Activated CD8-positive, alpha-beta T cell treated with anti-CD3 and anti-CD28 coated beads, Interleukin-2, amount 10 ng/mL, durations not matched to agents 7 days and 5 days (primary cell): Measurements from ENCODE around the gene MRPS24. TPM values are rescaled to one million over a fixed set of nuclear protein-coding genes. Genes with fewer than 3 reads are reported as not detected.
"Not testable (repeated sequence)": the region's sequence is repeated elsewhere in the genome, so short reads cannot be mapped to it uniquely, and the experiment has no call there.

ENCODE experiments used
- ATAC-seq: fragments of 150-1000 bp; cut with Tn5 transposase; one replicate; pipeline ENCODE4 v1.10.0; 2021; ENCODE audit warnings: moderate library complexity
- CTCF ChIA-PET: fragments of 350-600 bp; sonication (Branson Sonifier 250); formaldehyde crosslinking; loops from one replicate; lab custom pipeline; 2021; ENCODE audit warnings: antibody characterized with exemption; lab: Charles Lee
- POLR2A ChIA-PET: fragments of 350-600 bp; sonication (Branson Sonifier 250); formaldehyde crosslinking; loops from one replicate; lab custom pipeline; 2021; ENCODE audit warnings: antibody characterized with exemption; lab: Charles Lee
- DNase-seq: peaks from one replicate; pipeline ENCODE4 v3.0.0-alpha.2; 2020
- H3K27ac Mint-ChIP-seq: one replicate; pipeline ENCODE4 v1.8.0; 2021; ENCODE audit warnings: mild to moderate bottlenecking, mixed read lengths
- H3K27me3 Mint-ChIP-seq: one replicate; pipeline ENCODE4 v1.8.0; 2021; ENCODE audit warnings: low read depth, mixed read lengths
- H3K36me3 Mint-ChIP-seq: one replicate; pipeline ENCODE4 v1.8.0; 2021; ENCODE audit warnings: low read depth, mixed read lengths
- H3K4me1 Mint-ChIP-seq: one replicate; pipeline ENCODE4 v1.8.0; 2021; ENCODE audit warnings: low read depth, mixed read lengths
- H3K4me3 Mint-ChIP-seq: one replicate; pipeline ENCODE4 v1.8.0; 2021; ENCODE audit warnings: mild to moderate bottlenecking, mixed read lengths
- H3K9me3 Mint-ChIP-seq: one replicate; pipeline ENCODE4 v1.8.0; 2022; ENCODE audit warnings: mixed read lengths; ENCODE audit not compliant: insufficient read depth
- total RNA-seq, 2 experiments: library from RNA; stranded (reverse); gene quantifications; one replicate each; pipeline ENCODE4 v1.2.3, GENCODE V29; 2021

The MRPS24 gene
- 10 to 100 TPM; 88.5 to 91.3 TPM for total RNA-seq

DNA sequence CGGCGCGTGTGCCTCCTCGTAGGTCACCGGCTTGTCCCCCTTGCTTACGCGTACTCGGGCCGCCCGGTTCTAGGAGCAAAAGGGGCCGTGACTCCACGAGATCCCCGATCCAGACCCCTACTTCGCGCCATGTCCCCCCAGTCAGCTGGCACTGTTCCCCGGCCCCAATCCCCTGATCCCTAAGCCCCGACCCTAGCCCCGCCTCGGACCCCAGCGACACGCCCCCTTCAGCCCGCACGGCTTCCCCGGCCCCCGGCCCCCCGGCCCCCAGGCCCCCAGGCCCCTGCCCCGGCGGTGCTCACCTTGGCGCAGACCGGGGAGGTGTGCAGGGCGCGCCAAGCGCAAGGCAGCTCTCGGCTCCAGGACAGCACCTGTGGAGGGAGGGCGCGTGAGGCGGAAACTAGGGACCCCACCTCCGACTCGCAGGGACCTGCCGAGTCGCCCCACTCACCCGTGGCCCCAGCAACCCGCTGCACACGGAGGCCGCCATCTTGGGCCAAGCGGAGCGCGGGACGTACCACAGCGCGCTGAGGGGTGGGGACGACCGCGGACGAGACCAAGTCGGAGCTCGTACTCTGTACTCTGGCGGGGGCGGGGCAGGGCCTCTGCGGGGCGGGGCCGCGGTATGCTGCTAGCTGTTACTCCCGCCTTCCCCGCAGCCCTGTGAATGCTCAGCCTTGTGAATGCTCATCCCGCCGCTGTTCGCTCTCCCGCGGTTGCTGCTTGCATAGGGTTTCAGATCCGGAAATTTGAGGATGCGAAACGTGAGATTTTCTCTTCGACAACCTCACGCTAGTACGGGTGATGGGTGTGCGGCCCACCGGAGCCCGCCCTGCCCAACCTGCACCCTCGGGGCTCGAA, at the start of gene MRPS24:
TSS of gene MRPS24 (minus strand) at position 512 of the 861 bp plus-strand sequence. CDS start at position 490, 22 bp downstream.
- H3K4me1 Mint-ChIP-seq, result peaks cover 24% of the 10 kb centered on the region
- peak within 1 kb of the TSS; percentile 84 for H3K27ac Mint-ChIP-seq
- peak; percentile 96 for DNase-seq
- CTCF ChIA-PET, result interaction anchor here (0.5 to 1.9 kb wide), 4 partner anchors 9 to 287 kb away, joined by 3 to 12 read pairs (median 3); partner anchors contain the start of gene STK17A
- peak within 1 kb of the TSS; percentile 87 for H3K4me3 Mint-ChIP-seq
- peaks cover 31% of the 10 kb centered on the region for H3K36me3 Mint-ChIP-seq
- POLR2A ChIA-PET, result interaction anchor here (0.6 to 1.6 kb wide), 7 partner anchors 10 to 248 kb away, joined by 3 to 9 read pairs (median 3); partner anchors contain the start of gene UBE2D4
- peaks cover 6% of the 10 kb centered on the region for H3K27me3 Mint-ChIP-seq
- peak; percentile 99 for ATAC-seq
- H3K9me3 Mint-ChIP-seq, result no peaks in the 10 kb centered on the region

DNA sequence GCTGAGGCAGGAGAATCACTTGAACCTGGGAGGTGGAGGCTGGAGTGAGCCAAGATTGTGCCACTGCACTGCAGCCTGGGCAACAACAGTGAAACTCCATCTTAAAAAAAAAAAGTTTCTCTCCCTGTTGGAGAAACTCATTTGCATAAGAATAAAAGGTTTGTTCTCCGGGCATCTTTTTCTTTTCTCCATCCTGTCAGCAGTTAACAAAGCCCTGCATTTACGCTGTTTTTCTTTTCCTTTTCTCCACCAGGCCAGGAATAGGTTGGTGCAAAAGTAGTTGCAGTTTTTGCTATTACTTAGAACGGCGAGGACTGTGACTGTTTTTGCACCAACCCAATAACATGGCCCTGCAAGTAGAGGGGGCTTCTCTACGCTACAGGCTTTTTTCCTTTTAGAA, 46.6 kb upstream of the MRPS24 start:
- no peak for ATAC-seq
- Mint-ChIP-seq H3K27me3 (no peaks in the 10 kb centered on the region), H3K4me3 (no peak overlapping the region), H3K9me3 (no peaks in the 10 kb centered on the region), H3K27ac (no peak overlapping the region), H3K4me1 (no peaks in the 10 kb centered on the region), H3K36me3 (peaks cover 3% of the 10 kb centered on the region)
- ChIA-PET CTCF (no interaction called here), POLR2A (no interaction called here)
- no peak for DNase-seq

DNA sequence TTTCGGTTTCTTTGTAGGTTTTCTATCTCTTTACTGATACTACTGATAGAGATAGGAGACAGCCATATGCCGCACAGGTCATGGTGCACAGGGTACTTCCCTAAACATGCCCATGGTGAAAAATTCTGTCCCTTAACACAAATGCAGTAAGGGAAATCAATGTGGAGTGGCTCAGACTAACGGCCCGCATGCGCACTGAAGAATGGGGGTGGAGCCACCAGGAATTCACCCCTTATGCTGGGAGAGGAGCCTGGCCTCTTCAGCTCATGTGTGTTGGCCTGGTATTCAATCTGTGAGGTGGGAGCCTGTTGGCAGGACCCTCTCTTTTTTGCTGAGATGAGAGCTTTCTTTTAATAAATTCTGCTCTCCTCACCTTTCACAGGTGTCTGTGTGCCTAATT, 45.5 kb upstream of the MRPS24 start:
- Mint-ChIP-seq H3K36me3 (peaks cover 5% of the 10 kb centered on the region), H3K27me3 (no peaks in the 10 kb centered on the region), H3K4me3 (no peak overlapping the region), H3K4me1 (no peaks in the 10 kb centered on the region), H3K27ac (no peak overlapping the region), H3K9me3 (no peaks in the 10 kb centered on the region)
- ChIA-PET POLR2A (no interaction called here), CTCF (no interaction called here)
- ATAC-seq (no peak), DNase-seq (no peak)

DNA sequence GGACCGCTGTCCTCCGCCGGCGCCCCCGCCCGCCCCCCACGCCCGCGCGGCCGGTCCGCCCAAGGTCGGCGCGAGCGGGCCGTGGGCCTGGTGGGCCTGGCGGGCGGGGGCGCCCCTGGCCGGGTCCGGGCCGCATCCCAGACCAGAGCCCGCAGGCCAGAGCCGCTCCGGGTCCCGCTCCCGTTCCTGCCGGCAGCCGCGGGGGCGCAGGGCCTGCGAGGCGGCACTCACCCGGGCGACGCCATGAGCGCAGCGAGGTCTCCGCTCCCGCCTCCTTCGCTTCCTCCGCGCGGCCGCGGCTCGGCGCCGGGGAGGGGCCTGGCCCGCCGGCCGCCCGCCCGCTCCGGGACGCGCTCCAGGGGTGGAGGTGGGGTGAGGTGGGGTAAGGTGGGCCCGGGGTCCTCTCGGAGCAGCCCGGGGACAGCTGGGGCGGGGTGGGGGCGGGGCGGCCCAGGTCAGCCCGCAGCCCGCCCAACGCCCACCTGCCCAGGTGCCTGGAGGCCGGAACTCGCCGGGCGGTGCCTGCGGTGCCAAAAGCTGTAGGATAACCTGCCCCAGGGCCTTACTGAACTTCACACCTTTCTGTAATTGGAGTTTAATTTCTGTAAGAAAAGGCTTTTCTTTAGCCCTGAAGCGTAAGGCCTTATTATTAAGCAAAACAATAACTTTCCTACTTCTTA, 37.2 kb upstream of the MRPS24 start, which contains the start of gene URGCP:
TSS of gene URGCP (minus strand) at position 266 of the 680 bp plus-strand sequence. CDS start at position 245, 21 bp downstream.
- Mint-ChIP-seq H3K36me3 (peaks cover 3% of the 10 kb centered on the region), H3K9me3 (no peaks in the 10 kb centered on the region), H3K4me1 (peaks cover 24% of the 10 kb centered on the region), H3K27me3 (no peaks in the 10 kb centered on the region), H3K4me3 (peak within 1 kb of the TSS; percentile 89), H3K27ac (peak within 1 kb of the TSS; percentile 94)
- ChIA-PET POLR2A (interaction anchor here (1.3 kb wide), 1 partner anchor 20 kb away, joined by 4 read pairs; the partner anchor contains the start of gene UBE2D4), CTCF (interaction anchor here (0.7 kb wide), 1 partner anchor 417 kb away, joined by 3 read pairs; no protein-coding TSS in a partner anchor)
- ATAC-seq, result peak; percentile 95
- DNase-seq, result peak; percentile 60

DNA sequence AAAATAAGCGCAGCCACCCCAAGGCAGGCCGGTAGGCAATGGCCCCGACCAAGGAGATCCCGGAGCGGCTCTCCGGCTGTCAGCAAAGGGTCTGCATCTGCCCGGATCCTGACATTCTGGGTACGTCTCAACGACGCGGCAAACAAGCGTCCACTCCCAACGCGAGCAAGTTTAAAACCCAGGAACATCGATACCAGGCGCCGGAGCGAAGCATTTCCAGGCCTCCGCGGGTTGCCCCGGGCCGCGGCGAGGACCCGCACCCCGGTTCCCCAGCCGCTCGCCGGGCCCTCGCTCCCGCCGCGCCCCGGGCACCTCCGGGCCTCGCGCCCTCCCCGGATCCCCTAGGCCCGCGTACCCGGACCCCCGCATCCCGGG, 36.6 kb upstream of the MRPS24 start:
- Mint-ChIP-seq H3K27me3 (no peaks in the 10 kb centered on the region), H3K36me3 (peaks cover 3% of the 10 kb centered on the region), H3K9me3 (no peaks in the 10 kb centered on the region), H3K27ac (peak overlapping the region; percentile 94), H3K4me3 (peak overlapping the region; percentile 89), H3K4me1 (peaks cover 24% of the 10 kb centered on the region)
- DNase-seq, result peak; percentile 23
- ATAC-seq, result peak; percentile 52
- POLR2A ChIA-PET, result interaction anchor here (2.9 kb wide), 1 partner anchor 36 kb away, joined by 9 read pairs; the partner anchor contains the start of gene MRPS24
- CTCF ChIA-PET, result no interaction called here

DNA sequence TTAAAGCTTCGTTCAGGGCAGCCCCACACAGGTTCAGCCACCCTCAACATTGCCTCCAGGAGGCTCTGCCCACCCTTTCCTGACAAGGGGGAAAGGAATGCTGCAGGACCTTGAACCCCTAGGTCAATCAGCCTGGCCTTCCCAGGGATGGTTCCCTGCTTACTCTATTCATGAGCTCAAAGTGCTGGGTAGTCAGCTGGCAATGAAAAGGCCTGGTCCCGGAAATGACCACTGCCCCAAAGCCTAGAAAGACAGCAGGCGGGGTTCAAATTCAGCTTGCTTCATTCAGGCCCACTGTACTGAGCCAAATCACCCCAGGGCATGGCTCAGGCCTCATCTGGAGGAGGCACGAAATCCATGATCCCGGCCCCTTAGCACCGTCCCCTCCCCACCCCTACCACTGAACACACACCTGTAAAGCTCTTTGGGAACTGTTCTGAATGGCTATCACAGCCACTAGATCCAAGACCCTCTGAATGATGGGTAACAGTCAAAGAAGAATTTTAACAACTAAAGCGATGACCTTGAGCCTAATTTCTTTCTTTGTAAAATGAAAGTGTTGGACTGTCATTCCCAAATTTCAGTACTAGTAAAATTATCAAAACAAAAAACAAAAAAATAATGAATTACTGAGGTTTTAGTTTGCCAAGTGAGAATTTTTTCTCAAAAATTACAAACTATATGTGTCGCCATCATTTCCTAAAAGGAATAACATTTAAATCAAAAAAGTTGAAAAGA, 36.1 kb upstream of the MRPS24 start:
- DNase-seq (no peak), ATAC-seq (no peak)
- H3K4me1 Mint-ChIP-seq, result peaks cover 24% of the 10 kb centered on the region
- peak overlapping the region; percentile 94 for H3K27ac Mint-ChIP-seq
- no peaks in the 10 kb centered on the region for H3K27me3 Mint-ChIP-seq
- ChIA-PET POLR2A (interaction anchor here (0.6 to 2.9 kb wide), 4 partner anchors 22 to 1502 kb away, joined by 3 to 9 read pairs (median 4); partner anchors contain the start of gene MRPS24), CTCF (no interaction called here)
- peak overlapping the region; percentile 89 for H3K4me3 Mint-ChIP-seq
- H3K9me3 Mint-ChIP-seq, result no peaks in the 10 kb centered on the region
- peaks cover 1% of the 10 kb centered on the region for H3K36me3 Mint-ChIP-seq

DNA sequence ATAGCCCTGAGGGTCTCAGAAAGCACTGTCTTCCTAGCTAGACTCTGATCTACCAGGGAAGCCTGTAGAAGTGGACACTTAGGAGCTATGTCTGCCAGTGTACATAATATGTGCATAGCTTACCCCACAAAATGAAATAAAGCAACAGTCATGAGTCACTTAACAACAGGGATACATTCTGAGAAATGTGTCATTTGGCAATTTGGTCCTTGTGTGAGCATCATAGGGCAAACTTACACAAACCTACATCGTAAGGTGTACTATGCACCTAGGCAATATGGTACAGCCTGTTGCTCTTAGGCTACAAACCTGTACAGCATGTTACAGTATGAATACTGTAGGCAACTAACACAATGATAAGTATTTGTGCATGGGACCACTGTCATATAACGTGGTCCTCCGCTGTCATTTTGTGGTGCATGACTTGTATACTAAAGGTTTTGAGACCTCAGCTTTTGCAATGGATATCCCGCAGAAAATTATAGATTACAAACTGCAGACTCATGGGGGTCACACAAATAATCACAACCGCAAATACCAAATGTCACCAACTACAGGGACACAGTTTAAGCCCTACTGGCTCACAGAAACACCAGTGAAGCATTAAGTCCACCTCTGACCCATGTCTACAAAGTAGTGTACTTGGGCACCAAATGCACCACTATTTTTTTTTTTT, 35.4 kb upstream of the MRPS24 start:
- H3K9me3 Mint-ChIP-seq, result no peaks in the 10 kb centered on the region
- H3K4me1 Mint-ChIP-seq, result peaks cover 24% of the 10 kb centered on the region
- ChIA-PET CTCF (interaction anchor here (1.3 kb wide), 1 partner anchor 13 kb away, joined by 3 read pairs; no protein-coding TSS in a partner anchor), POLR2A (interaction anchor here (0.6 to 2.9 kb wide), 5 partner anchors 10 to 1503 kb away, joined by 3 to 9 read pairs (median 4); partner anchors contain the start of gene MRPS24)
- no peak overlapping the region for H3K27ac Mint-ChIP-seq
- H3K27me3 Mint-ChIP-seq, result no peaks in the 10 kb centered on the region
- H3K4me3 Mint-ChIP-seq, result peak overlapping the region; percentile 89
- no peak for ATAC-seq
- peaks cover 1% of the 10 kb centered on the region for H3K36me3 Mint-ChIP-seq
- DNase-seq, result no peak

DNA sequence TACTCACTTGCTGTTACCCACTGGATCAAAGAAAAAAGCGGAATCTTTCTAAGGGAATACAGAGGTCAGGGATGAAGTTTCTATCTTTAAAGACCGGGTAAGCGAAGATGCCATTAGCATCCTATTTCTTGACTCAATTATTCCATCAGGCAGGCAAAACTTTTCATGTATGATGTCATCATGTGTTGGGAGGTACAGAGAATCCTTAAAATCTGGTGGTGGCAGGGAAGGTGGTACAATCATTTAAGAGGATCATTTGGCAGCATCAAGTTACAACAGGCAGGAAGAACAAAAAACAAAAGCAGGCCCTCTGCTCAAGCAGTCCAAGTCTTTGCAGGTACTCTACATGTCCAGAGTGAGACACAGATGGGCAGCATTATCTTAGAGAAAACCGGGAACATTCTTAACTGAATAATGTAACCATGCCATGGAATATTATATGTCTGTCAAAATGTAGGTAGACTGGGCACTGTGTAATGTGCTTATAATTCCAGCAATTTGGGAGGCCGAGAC, 33.3 kb upstream of the MRPS24 start:
- POLR2A ChIA-PET, result no interaction called here
- no peaks in the 10 kb centered on the region for H3K9me3 Mint-ChIP-seq
- no peak overlapping the region for H3K4me3 Mint-ChIP-seq
- CTCF ChIA-PET, result no interaction called here
- no peaks in the 10 kb centered on the region for H3K27me3 Mint-ChIP-seq
- DNase-seq, result no peak
- no peak for ATAC-seq
- peaks cover 24% of the 10 kb centered on the region for H3K4me1 Mint-ChIP-seq
- H3K27ac Mint-ChIP-seq, result no peak overlapping the region
- H3K36me3 Mint-ChIP-seq, result peaks cover 1% of the 10 kb centered on the region

DNA sequence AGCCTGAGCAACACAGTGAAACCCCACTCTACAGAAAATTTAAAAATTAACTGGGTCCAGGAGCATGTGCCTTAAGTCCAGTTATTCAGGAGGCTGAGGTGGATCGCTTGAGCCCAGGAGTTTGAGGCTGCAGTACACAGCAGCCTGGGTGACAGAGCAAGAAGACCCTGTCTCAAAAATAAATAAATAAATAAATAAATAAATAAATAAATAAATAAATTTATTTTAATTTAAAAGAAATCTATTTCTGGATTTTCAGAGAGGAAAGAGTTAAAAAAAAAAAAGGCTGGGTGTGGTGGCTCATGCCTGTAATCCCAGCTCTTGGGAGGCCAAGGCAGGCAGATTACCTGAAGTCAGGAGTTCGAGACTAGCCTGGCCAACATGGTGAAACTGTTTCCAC, 29.3 kb upstream of the MRPS24 start:
- H3K36me3 Mint-ChIP-seq, ATAC-seq, H3K27ac Mint-ChIP-seq, H3K27me3 Mint-ChIP-seq, H3K9me3 Mint-ChIP-seq, H3K4me3 Mint-ChIP-seq, H3K4me1 Mint-ChIP-seq, POLR2A ChIA-PET, DNase-seq, CTCF ChIA-PET: not testable (repeated sequence)

DNA sequence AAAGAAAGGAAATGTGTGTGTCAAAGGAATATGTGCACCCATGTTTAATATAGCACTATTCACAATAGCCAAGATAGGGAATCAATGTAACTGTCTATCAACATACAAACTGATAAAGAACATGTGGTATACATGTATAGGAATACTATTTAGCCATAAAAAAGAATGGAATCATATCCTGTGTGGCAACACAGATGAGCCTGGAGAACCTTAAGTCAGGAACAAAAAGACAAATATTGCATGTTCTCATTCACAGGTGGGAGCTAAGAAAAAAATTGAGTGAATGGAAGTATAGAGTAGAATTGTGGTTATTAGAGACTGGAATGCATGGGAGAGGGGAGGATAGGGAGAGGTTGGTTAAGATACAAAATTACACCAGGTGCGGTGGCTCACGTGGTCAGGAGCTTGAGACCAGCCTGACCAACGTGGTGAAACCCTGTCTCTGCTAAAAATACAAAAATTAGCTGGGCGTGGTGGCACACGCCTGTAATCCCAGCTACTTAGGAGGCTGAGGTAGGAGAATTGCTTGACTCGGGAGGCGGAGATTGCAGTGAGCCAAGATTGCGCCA, 26.6 kb upstream of the MRPS24 start:
- Mint-ChIP-seq H3K36me3 (peaks cover 9% of the 10 kb centered on the region), H3K27me3 (no peaks in the 10 kb centered on the region), H3K4me1 (peaks cover 14% of the 10 kb centered on the region), H3K9me3 (no peaks in the 10 kb centered on the region), H3K27ac (no peak overlapping the region), H3K4me3 (no peak overlapping the region)
- DNase-seq (no peak), ATAC-seq (no peak)
- ChIA-PET POLR2A (no interaction called here), CTCF (interaction anchor here (1.4 kb wide), 1 partner anchor 58 kb away, joined by 3 read pairs; no protein-coding TSS in a partner anchor)
